ENCODE measurements around the gene TRAF2. TPM values are rescaled to one million over a fixed set of nuclear protein-coding genes. Genes with fewer than 3 reads are reported as not detected.
A peak's percentile ranks its signal among the peaks of the same experiment; 100 is the strongest.
"Not testable (repeated sequence)": the region's sequence is repeated elsewhere in the genome, so short reads cannot be mapped to it uniquely, and the experiment has no call there.

TRAF2 gene
- total and polyA plus RNA-seq, 12 donors, result 5.4 to 17.0 (median 10.1) TPM

DNA sequence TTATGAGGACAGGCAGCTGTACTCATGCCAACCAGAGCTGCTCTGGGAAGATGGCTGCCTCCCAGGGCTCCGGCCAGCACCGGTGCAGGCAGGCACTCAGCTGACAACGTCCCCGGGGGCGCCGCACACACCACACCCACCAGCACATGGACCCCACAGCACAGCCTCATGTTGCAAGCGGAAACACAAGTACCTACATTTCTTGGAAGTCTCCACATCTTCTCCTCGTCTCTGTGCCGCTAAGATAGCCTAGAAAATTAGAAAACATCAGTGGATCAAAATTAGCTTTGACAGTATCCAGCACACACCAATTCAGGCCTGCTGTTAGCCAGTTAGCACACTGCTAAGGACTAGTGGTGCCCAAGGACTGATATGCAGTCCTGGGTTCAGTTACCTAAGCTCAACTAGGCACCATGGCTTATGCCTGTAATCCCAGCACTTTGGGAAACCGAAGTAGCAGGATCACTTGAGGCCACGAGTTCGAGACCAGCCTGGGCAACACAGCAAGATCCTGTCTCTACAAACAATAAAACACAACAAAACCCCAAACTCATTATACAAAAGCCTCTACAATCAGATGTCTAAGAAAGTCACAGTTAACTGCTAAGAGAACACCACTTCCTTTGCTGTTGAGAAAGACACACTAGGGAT is 22.6 kb upstream of the TRAF2 start:
- H3K36me3 ChIP-seq, result peaks cover 3 to 55% (median 24%) of the 10 kb centered on the region in 9 donors
- TF ChIP-seq, protein P1, sequence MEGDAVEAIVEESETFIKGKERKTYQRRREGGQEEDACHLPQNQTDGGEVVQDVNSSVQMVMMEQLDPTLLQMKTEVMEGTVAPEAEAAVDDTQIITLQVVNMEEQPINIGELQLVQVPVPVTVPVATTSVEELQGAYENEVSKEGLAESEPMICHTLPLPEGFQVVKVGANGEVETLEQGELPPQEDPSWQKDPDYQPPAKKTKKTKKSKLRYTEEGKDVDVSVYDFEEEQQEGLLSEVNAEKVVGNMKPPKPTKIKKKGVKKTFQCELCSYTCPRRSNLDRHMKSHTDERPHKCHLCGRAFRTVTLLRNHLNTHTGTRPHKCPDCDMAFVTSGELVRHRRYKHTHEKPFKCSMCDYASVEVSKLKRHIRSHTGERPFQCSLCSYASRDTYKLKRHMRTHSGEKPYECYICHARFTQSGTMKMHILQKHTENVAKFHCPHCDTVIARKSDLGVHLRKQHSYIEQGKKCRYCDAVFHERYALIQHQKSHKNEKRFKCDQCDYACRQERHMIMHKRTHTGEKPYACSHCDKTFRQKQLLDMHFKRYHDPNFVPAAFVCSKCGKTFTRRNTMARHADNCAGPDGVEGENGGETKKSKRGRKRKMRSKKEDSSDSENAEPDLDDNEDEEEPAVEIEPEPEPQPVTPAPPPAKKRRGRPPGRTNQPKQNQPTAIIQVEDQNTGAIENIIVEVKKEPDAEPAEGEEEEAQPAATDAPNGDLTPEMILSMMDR (IDR thresholded peaks at IDR 0.05), result no peak
- ATAC-seq, result no peak
- intact Hi-C loops (cut with DNase I), result loop anchor here in 1 of 10 donors (10.0 kb wide), 1 partner anchor 61 kb away; no protein-coding TSS in a partner anchor
- no peaks in the 10 kb centered on the region for H3K27me3 ChIP-seq
- no peaks in the 10 kb centered on the region for H3K9me3 ChIP-seq
- 84 to 86% methylated on average over 12 of the region's 12 CpGs for WGBS, 2 donors
- H3K4me1 ChIP-seq, result peaks cover 9 to 43% (median 31%) of the 10 kb centered on the region in 9 donors
- H3K4me3 ChIP-seq, result no peak overlapping the region
- H3K27ac ChIP-seq, result no peak overlapping the region
- no peak for DNase-seq

DNA sequence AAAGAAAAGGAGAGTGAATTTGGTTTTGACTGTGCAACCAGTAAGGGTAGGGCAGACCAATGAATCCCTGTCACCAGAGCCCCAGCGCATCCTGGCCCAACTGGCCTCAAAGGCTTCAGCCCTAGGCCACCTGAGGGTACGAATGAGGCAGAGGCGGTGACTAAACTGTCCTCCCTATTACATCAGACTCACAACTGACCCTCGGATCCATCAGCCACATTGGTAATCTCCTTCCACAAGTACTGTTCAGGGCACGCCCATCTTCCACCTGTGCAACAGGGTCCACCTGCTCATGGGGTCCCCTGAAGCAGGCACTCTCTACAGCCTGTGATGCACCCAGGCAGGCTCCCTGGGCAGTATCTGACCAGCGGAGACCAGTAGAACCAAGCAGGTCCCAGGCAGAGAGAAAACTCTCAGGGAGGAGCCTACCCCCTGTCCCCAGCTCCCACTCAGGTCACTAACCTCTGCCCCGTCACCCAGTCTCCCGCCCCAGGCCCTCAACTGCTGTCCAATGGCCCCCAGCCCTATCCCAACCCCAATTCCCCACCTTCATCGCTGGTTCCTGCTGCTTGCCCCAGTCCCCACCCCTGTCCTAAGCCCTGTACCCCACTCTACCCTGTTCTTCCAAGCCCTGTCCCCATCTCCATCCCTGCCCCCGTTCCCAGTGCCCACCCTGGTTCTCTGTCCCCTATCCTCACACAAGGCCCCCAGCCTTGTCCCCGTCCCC is 21.1 kb upstream of the TRAF2 start:
- intact Hi-C loops (cut with DNase I), result loop anchor here in 1 of 10 donors (10.0 kb wide), 1 partner anchor 60 kb away; no protein-coding TSS in a partner anchor
- no peaks in the 10 kb centered on the region for H3K9me3 ChIP-seq
- H3K4me1 ChIP-seq, result peaks cover 8 to 31% (median 25%) of the 10 kb centered on the region in 9 donors
- no peaks in the 10 kb centered on the region for H3K27me3 ChIP-seq
- WGBS, 2 donors, result 59 to 63% methylated on average over 11 of the region's 11 CpGs
- ATAC-seq (peak in 1 of 8 donors; percentile 6), DNase-seq (no peak)
- peak overlapping the region in 8 of 10 donors; percentile 45 to 96 (median 93) for H3K27ac ChIP-seq
- peak overlapping the region; percentile 70 to 98 (median 82) for H3K4me3 ChIP-seq
- TF ChIP-seq, protein P1 (IDR thresholded peaks at IDR 0.05), result no peak
- peaks cover 3 to 45% (median 24%) of the 10 kb centered on the region in 9 donors for H3K36me3 ChIP-seq

DNA sequence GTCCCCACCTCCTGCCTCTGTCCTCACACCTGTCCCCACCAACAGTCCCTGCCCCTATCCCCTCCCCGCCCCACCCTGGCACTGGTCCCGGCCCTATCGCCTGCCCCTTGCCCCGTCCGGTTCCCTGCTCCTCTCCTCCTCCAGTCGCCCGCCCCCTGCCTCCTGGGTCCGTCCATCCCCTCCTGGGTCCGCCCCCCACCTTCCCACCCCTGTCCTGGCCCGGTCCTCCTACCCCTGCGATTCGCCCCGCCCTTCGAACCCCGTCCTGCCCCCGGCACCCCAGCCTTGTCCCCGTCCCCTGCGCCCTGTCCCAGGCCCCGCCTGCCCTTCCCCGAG is 20.6 kb upstream of the TRAF2 start:
- Histone ChIP-seq H3K27me3 (no peaks in the 10 kb centered on the region), H3K4me1 (peaks cover 8 to 31% (median 25%) of the 10 kb centered on the region in 9 donors), H3K4me3 (peak overlapping the region; percentile 70 to 98 (median 82)), H3K27ac (peak overlapping the region; percentile 87 to 96 (median 92)), H3K36me3 (peaks cover 3 to 41% (median 24%) of the 10 kb centered on the region in 9 donors), H3K9me3 (no peaks in the 10 kb centered on the region)
- no peak for DNase-seq
- TF ChIP-seq, protein P1 (IDR thresholded peaks at IDR 0.05), result no peak
- peak in 7 of 8 donors; percentile 2 to 39 (median 8) for ATAC-seq
- WGBS, 2 donors, result 4% methylated on average over 10 to 20 of the region's 20 CpGs
- intact Hi-C loops (cut with DNase I), result loop anchor here in 2 of 10 donors (2.0 to 10.0 kb wide), 2 partner anchors 19 to 59 kb away; no protein-coding TSS in a partner anchor

DNA sequence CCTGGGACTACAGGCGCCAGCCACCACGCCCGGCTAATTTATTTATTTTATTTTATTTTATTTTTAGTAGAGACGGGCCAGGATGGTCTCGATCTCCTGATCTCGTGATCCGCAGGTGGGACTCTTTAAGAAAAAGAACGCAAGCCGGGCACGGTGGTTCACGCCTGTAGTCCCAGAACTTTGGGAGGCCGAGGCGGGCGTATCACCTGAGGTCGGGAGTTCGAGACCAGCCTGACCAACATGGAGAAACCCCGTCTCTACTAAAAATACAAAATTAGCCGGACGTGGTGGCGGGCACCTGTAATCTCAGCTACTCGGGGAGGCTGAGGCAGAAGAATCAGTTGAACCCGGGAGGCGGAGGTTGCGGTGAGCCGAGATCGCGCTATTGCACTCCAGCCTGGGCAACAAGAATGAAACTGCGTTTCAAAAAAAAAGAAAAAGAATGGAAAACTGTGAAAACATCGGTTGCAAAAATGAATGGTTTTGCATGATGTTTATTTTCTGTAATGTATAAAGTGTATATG is 19.4 kb upstream of the TRAF2 start:
- H3K27ac ChIP-seq, result peak overlapping the region; percentile 59 to 94 (median 92)
- not testable (repeated sequence) for H3K27me3 ChIP-seq, DNase-seq, H3K9me3 ChIP-seq, ATAC-seq
- peaks cover 0 to 29% (median 20%) of the 10 kb centered on the region in 9 donors for H3K36me3 ChIP-seq
- H3K4me3 ChIP-seq, result peak overlapping the region; percentile 28 to 98 (median 82)
- H3K4me1 ChIP-seq, result peaks cover 8 to 31% (median 25%) of the 10 kb centered on the region in 9 donors
- intact Hi-C loops (cut with DNase I), result loop anchor here in 2 of 10 donors (2.0 to 10.0 kb wide), 2 partner anchors 18 to 58 kb away; no protein-coding TSS in a partner anchor
- WGBS, 2 donors, result 81 to 83% methylated on average over 29 of the region's 29 CpGs
